Stimulated activated CD4-positive, alpha-beta T cell treated with anti-CD3 and anti-CD28 coated beads, Interleukin-1b, Interleukin-23, amount 100 ng/mL, for 24 hours (primary cell): Measurements from ENCODE around the gene LPCAT1.
"Not testable (repeated sequence)": the region's sequence is repeated elsewhere in the genome, so short reads cannot be mapped to it uniquely, and the experiment has no call there.

Experiments used
- DNase-seq, 4 experiments: peaks; one replicate each; pipeline ENCODE4 v3.0.0-alpha.2; 2020; ENCODE audit warnings: low read depth in 4 of 4, low spot score in 1 of 4

Gene LPCAT1

DNA sequence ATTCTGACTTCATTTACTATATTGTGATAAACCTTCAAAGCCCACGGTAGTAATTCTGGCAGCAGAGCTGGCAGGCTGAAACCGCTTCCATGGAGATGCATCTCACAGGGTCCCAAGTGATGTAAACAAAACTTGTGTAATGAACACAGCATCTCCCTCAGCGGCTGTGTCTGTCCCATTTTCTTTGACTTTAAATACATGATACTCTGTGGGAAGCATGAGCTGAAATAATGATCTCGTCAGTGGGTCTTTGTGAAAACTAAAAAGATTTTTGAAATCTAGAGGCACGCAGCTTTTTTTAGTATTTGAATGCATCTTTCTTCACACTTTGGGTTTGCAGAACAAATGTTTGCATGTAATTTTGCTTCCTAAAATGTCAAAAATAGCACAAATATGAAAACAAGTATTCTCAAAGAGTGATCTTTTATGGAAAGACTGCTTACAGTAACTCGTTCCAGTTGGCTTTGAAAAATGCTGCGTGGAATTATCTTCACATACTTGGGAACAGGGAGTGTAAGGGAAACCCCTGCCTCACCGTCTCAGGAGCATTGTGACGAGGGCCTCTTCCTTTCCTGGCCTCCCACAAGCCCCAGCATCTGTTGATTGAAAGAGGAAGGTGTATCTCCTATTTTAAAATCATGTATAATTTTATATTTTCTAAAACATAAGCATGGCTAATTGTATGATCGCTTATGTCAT, 18.1 kb upstream of the LPCAT1 start:
- DNase-seq = no peak

DNA sequence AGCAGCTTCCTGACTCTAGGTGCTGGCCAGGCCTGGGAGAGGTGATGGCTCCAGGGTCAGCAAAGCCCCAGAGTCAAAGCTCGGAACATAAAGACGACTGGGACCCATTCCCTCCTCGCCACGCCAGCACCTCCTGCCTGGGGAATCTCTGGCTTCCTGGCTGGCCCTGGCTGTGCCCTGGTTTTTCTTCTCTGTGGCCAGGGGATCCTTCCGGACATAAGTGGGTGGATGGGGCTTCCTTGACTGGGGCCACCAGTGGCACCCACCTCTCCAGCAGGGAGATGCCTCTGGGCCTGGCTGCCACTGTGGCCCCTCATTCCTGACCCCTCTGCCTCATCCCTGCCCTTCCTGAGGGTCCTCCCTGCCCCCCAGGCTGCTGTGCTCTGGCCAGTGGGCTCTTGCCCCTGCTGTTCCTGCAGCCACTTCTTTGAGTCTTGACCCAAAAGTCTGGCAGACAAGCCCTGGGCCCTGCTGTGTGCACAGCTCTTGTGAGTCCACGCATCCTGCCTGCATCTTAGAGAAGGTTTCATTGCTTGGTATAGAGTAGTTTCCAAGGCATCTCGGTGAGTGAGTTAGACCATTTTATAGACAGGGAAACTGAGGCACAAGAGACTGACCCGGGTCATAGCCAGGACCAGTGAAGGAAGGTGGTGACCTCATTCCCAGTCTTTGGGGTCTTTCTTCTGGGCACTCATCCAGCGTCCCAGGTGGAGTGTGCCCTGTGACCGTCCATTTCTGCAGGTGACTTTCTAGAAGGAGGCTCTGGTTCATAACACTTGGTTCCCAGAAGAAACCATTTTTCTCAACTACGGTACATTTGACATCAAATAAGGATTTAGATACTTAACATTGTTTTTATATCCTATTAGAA, 17.3 kb upstream of the LPCAT1 start:
- DNase-seq = no peak

DNA sequence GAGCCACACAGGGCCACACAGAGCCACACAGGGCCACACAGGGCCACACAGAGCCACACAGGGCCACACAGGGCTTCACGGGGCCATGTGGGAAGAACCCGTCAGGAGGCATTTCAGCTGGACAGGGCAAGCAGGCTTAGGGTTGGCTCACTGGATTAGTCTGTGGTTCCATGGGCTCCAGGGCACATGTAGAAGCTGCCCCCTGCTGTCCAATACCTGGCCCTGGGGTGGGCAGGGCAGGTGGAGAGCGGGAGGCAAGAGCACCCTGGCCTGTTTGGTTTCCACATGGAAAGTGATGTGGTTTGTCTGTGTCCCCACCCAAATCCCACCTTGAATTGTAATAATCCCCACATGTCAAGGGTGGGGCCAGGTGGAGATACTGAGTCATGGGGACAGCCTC, 16.4 kb upstream of the LPCAT1 start:
- DNase-seq = no peak

DNA sequence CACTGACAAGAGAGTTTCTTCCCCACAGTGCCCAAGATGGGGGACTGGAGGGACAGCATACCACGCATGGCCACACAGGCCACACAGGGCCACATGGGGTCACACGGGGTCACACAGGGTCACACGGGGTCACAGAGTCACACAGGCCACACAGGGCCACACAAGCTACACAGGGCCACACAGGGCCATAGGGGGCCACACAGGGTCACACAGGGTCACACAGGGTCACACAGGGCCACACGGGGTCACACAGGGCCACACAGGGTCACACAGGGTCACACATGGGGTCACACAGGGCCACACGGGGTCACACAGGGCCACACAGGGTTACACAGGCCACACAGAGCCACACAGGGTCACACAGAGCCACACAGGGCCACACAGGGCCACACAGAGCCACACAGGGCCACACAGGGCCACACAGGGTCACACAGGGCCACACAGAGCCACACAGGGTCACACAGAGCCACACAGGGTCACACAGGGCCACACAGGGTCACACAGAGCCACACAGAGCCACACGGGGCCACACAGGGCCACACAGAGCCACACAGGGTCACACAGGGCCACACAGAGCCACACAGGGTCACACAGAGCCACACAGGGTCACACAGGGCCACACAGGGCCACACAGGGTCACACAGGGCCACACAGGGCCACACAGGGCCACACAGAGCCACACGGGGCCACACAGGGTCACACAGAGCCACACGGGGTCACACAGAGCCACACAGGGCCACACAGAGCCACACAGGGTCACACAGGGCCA, 15.8 kb upstream of the LPCAT1 start:
- not testable (repeated sequence) for DNase-seq

DNA sequence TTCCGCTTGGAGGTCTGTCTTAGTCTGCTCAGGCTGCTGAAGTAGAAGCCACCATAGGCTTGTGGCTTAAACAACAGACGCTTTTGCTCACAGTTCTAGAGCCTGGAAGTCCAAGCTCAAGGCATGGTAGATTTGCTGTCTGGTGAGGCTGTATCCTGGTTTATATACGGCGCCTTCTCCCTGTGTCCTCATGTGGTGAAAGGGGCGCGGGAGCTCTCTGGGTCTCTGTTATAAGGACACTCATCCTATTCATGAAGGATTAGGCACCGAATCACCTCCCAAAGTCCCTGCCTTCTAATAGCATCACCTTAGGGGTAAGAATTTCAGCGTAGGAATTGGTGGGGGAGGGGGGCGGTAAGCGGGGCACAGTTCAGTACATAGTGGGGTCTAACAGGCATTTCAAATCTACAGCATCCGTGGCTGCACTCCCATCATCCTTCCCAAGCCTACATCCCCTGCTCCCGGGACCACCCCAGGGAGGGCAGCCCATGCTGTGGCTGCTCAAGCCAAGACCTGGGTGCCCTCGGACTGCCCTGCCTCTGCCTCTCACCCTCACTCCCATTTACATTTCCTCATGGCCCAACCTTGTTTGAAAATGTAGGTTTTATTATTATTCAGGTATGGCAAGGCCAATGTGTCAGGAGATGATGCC, 15.1 kb upstream of the LPCAT1 start:
- DNase-seq = no peak

DNA sequence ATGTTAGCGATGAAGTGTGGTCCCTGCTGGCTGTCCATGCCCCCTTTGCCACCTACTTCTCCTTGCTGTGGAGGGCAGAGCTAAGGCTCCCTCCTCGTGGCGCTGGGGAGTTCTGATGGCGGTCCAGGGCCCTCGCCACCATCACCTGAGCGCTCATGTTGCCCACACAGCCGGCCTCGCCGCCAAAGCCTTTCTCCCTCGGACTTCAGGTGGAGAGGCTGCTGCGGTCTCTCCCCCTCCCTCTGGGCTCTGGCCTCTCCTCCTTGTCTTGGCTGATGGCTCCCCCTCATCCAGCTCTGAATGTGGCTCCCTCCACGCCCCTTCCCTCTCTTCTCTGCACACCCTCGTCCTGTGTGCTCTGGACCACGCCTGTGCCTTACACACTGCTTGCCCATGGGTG, 14.5 kb upstream of the LPCAT1 start:
- no peak for DNase-seq

DNA sequence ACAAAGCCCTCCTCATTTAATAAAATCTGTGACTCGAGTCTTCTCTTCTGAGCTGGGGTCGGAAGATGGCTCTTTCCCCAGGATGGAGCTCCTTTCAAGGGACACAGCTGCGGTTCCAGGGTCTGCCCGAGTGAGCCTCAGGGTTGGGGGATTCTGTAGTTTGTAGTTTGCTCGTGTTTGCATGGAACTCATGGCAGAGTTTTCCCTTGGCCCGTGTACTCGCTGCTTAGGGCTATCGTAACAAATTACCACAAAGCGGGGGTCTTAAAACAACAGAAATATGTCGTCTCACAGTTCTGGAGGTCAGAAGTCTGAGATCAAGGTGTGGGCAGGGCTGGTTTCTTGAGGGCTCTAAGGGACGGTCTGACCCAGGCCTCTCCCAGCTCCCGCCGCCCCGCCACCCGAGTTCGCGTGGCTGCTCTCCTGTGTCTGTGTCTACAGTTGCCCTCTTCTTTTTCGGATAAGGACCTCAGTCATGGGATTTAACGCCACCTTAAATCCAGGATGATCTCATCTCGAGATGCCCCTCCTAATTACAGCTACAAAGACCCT, 13.9 kb upstream of the LPCAT1 start:
- no peak for DNase-seq

DNA sequence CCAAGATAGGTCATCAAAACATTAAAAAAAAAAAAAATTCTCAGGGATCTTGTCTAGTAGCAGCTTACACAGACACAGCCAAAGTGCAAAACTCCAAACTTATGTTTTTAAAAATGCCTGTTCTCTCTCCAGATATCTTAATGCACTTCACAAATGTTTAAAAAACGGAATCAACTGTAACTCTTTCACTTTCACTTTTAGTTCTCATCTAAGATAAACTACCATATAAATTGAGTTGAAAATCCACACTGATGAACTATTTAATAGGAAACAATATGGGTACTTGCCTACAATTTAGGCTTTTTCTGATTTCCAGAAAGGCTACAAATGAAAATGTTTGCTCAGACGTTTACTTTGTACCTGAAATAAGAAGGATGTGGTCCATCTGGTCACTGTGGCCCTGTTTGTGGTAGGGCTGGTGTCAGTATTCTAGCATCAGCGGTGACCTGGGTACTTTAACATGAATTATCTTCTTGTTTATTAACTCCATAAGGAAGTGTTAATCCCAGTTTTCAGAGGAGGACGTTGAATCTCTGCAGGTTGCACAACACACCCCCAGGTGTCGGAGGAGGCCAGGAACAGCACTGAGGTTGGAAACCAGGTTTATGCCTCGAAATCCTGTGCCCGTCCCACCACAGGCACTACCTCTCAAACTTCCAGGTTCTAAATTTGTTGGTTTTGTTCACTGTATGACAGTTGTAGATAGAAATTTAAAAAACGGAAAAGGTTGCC, 13.3 kb upstream of the LPCAT1 start:
- no peak for DNase-seq

DNA sequence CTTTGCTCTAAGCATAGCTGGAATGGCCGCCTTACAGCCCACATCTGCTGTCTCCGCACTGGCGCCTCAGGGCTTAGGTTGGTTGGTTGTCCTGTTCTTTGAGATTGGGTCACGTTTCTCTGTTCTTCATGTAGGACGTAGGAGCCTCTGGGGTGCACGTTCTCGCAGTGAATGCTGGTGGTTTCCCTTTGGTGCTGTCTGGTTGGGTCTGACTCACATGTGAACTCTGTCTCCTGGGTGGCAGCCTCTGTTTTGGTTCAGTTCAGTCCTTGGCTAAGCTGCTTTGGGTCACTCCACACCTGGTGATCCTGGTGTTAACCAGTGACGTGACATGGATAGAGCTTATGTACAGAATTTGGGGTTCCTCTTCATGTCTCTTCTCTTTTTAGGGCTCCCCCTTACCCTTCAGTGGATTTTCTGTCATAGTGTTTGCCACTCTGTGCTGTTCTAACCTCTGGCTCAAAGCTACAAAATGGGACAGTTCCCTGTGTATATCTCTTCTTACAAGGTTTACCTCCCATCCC, 12.6 kb upstream of the LPCAT1 start:
- peak; percentile 26 to 63 (median 46) for DNase-seq

DNA sequence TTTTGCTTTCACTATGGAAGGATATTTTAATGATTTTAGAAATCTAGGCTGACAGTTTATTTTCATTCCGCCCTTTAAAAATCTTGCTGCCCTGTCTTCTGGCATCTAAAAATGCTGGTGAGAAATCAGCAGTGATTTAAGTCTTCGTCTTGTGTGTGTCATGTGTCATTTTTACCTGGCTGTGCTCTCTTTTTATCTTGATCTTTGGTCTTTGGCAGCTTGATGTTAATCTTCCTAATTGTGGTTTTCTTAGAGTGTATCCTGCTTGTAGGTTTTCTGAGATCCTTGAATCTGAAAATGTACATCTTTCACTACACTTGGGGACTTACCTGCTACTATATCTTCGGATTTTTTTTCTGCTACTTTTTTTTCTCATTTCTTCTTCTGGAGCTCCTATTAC, 11.9 kb upstream of the LPCAT1 start:
- no peak for DNase-seq

DNA sequence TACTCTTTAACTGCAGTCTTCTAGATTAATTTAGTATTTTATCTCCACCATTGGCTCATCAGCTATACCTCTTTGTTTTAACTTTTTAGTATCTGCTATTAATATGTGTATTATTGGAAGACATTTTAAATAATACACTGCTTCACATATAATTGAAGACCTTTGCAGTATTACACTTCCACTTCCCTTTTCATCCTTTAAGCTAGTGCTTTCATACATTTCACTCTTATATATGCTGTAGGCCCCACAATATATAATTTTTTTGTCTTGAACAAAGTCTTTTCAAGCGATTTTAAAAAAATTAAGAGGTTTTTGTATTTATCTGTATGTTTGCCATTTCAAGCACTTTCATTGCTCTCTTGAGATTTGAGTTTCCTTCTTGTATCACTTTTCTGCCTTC, 8.6 kb upstream of the LPCAT1 start:
- no peak for DNase-seq

DNA sequence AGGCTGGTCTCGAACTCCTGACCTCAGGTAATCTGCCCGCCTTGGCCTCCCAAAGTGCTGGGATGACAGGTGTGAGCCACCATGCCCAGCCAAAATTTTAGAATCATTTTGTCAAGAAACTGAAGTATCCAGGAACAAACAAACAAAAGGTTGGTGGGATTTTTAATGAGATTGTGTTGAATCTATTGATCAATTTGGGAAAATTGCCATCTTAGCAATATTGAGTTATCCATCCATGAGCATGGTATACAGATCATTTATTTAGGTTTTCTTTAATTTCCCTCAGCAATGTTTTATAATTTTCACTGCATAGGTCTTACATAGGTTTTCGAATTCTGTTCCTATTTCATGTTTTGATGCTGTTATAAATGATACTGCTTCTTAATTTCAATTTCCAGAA, 5.7 kb upstream of the LPCAT1 start:
- DNase-seq = no peak

DNA sequence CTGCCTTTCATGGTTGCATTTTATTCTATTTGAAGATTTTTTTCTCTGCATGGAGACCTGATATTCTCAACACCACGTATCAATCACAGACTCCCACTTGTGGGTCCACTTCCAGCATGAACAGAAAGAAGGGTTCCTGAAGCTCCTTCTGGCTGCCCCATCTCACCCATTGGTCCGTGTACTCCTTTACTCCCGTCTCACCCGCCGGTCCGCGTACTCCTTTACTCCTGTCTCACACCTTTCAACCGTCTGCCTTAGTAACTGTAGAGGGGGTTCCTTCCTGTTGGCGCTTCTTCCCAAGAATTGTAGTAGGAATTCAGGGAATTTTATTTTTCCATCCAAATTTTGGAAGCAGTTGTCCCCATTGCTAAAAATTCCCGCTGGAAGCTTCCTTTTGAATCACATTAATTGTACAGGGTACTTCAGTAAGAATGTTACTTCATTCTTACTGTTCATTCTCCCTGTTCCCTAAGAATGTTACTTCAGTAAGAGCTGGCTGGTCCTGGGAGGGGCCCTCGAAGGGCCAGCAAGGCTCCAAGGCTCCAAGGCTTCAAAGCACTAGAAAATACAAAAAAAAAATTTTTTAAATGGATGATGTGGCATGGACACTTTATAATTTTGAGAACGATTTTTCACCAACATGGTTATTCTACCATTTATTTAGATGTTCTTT, 3.9 kb upstream of the LPCAT1 start:
- DNase-seq = no peak

DNA sequence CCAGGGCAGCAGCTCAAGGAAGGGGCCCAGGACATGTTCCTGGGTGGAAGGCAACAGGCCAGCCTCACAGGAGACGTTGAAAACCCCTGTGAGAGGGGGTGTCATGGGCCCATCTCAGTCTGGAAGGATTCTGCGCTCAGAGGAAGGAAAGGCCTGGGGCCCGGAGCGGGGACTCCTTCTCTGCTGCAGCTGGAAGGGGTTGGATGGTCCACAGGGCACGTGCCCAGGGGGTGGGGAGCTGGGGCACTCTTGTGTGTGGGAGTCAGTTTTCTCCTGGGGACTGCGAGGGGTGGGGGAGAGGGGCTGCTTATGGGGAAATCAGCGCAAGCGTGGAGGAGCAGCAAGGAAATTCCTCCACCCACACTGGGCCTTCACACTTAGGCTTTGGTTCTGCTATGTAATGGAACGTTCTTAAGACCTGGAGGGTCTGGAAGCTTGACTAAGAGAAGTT, 2.9 kb upstream of the LPCAT1 start:
- no peak for DNase-seq

DNA sequence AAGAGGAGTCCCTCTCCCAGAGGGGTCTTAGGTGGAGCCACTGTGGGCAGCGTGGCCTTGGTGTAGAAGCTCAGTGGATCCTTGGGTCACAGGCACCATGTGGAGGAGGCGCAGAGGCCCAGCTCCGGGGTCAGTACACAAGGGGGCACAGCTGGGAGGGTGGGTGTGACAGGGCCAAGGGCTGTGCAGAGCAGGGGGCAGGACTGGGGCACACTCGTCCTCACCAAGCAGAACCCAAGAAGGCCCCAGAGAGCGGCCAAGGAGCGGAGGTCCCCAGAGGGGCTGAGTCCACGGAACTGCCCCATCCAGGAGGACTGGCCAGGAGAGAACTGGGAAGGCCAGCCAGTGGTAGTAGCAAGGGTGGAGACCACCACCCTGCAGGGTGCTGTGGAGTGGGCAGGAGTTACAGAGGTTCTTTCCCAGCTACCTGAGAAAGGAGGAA, 2.5 kb upstream of the LPCAT1 start:
- no peak for DNase-seq

DNA sequence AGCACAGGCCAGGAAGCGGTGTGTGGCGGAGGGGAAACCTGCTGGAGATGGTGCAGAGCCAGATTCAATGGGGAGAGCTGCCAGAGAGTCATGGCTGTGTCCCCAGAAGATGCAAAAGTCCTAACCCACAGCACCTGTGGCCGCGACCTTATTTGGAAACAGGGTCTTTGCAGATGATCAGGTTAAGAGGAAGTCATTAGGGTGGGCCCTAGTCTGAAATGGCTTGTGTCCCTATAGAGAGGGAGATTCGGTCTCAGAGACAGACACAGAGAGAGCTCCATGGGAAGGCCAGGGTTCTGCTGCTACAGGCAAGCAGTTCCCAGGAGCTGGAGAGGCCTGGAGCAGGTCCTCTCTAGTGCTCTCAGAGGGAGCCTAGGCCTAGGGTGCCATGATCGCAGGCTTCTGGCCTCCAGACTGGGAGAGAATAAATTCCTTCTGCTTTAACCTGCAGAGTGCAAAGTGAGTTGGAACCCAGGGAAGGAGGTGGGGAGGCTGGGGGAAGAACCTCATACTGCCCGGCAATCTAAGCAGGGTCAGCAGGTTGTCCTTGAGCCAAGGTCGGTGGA, 1.9 kb upstream of the LPCAT1 start:
- DNase-seq = no peak

DNA sequence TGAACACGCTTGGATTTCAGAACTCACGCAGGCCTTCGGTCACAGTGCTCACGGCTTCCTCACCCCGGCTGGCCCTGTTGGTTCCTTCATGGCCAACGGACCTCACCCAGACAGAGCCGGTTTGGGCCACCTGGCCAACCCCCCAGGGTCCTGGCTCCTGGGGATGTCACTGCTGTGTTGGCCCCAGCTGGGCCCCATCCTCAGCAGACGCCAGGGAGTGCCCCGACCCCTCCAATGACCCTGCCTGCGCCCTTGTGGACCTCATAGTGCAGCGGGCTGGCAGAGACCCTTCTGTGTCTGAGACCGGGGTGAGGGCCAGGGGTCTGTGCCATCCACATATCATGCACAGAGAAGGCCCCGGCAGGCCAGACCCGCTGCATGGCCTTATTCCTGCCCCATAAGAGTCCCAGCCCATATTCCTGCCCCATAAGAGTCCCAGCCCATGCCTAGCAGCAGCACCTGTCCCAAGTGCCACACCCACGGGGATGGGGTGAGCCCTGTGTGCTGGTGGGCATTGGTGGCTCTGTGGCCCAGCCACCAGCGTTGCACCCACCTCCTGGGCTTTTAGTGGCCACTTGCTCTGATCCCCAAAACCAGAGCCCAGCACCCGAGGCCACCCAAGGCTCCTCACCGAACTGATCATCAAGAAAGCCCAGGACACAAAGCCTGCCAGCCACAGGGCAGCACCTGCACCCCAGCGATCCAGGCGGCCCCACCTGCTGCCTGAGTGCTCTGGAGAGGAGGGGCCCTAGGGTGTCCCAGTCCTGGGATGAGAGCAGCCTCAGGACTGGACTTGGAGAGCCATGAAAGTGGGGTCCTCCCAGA, 1.3 kb upstream of the LPCAT1 start:
- DNase-seq = no peak

DNA sequence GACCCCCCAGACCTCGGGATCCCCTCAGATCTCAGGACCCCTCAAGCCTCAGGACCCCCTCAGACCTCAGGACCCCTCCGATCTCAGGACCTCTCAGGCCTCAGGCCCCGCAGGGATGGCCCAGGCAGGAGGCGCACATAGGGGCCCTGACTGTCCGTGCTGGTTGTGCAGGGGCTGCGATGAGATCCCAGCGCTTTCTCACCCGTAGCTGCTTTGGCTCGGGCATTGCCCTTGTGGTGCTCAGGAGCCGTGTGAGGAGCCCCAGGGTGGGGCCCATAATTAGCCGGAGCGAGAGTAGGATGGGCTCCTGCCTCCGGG, 680 bp upstream of the LPCAT1 start:
- DNase-seq = no peak

DNA sequence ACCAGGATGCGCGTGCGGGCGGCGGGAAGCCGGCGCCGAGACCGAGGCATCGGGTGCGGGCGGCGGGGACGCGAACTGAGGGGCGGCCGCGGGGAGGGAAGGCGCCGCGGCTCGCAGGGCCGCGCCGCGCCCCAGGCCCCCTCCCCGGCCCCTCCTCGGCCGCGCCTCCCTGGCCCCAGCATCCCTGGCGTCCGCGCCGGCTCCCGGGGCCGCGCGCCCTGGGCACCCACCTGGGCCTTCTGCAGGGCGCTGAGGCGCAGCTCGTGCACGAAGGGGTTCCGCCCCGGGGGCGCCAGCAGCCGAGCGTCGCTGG, 324 bp downstream of the LPCAT1 start:
- no peak for DNase-seq
